Panc1 (cell line): ENCODE data around the gene UPB1. TPM values are rescaled to one million over a fixed set of nuclear protein-coding genes. Genes with fewer than 3 reads are reported as not detected.

Source experiments
- ATAC-seq: fragments of 200-7000 bp; cut with Tn5 transposase; 2 replicates; pipeline ENCODE4 v1.9.1; 2020; ENCODE audit warnings: mild to moderate bottlenecking, moderate library complexity
- BruUV-seq: library from RNA; stranded (reverse); fragments of 400-500 nt; replicated peaks from 2 replicates; lab custom pipeline; 2021; lab: Mats Ljungman, UMichigan
- CTCF ChIA-PET: fragments of 300-600 bp; sonication (Branson Sonifier 250); formaldehyde crosslinking; loops from one replicate; lab custom pipeline; 2022; ENCODE audit warnings: antibody characterized with exemption; lab: Charles Lee
- POLR2A ChIA-PET: fragments of 300-600 bp; sonication (Branson Sonifier 250); formaldehyde crosslinking; loops from one replicate; lab custom pipeline; 2022; ENCODE audit warnings: antibody characterized with exemption; lab: Charles Lee
- DNase-seq: peaks from one replicate; pipeline ENCODE4 v3.0.0-alpha.2; 2010; ENCODE audit warnings: low read depth, low spot score
- H3K27ac ChIP-seq: 2 replicates; pipeline ENCODE4 v1.5.1; 2011; ENCODE audit warnings: mild to moderate bottlenecking, low read length, inconsistent platforms
- H3K27me3 ChIP-seq: fragments of 200-500 bp; sonication (Bioruptor generic); 2 replicates; pipeline ENCODE4 v1.6.0; 2014; ENCODE audit warnings: low read length, inconsistent platforms; ENCODE audit not compliant: control insufficient read depth, insufficient read depth
- H3K36me3 ChIP-seq: fragments of 200-500 bp; sonication (Bioruptor generic); 2 replicates; pipeline ENCODE4 v1.5.1; 2014; ENCODE audit warnings: inconsistent platforms, mild to moderate bottlenecking, low read length, moderate library complexity; ENCODE audit not compliant: control insufficient read depth, insufficient read depth
- H3K4me1 ChIP-seq: 2 replicates; pipeline ENCODE4 v1.5.1; 2011; ENCODE audit warnings: inconsistent platforms, mild to moderate bottlenecking, low read length, moderate library complexity; ENCODE audit not compliant: control insufficient read depth, insufficient read depth
- H3K4me3 ChIP-seq, 2 experiments: 2 replicates each; pipeline ENCODE4 v1.5.1; 2011 to 2012; ENCODE audit warnings: low read depth in 2 of 2, low read length in 2 of 2, mild to moderate bottlenecking in 2 of 2, inconsistent platforms in 1 of 2, moderate library complexity in 1 of 2
- H3K9me3 ChIP-seq: fragments of 200-500 bp; sonication (Bioruptor generic); 2 replicates; pipeline ENCODE4 v1.5.1; 2014; ENCODE audit warnings: low read depth, mild to moderate bottlenecking, inconsistent platforms, low read length, moderate library complexity; ENCODE audit not compliant: control insufficient read depth, insufficient read depth
- CTCF ChIP-seq: fragments of 450-650 bp; IDR thresholded peaks from 2 replicates; pipeline ENCODE4 v1.5.1; 2017; ENCODE audit warnings: mild to moderate bottlenecking
- POLR2AphosphoS5 ChIP-seq: IDR thresholded peaks from 2 replicates; pipeline ENCODE4 v1.6.1; 2012; ENCODE audit warnings: mild to moderate bottlenecking, low read depth, low read length, moderate library complexity
- REST ChIP-seq, 2 experiments: IDR thresholded peaks; 2 replicates each; pipeline ENCODE4 v1.6.1; 2011 to 2012; ENCODE audit warnings: low read depth in 2 of 2, control low read depth in 1 of 2, low read length in 1 of 2, mild to moderate bottlenecking in 1 of 2, moderate library complexity in 1 of 2; ENCODE audit not compliant: insufficient read depth in 1 of 2
- SIN3A ChIP-seq: IDR thresholded peaks from 2 replicates; pipeline ENCODE4 v1.6.1; 2012; ENCODE audit warnings: low read depth, mild to moderate bottlenecking, low read length, moderate library complexity, borderline replicate concordance; ENCODE audit not compliant: insufficient read depth
- TCF7L2 ChIP-seq: IDR thresholded peaks from 2 replicates; pipeline ENCODE4 v1.6.1; 2011; ENCODE audit warnings: mild to moderate bottlenecking, low read depth, low read length, inconsistent platforms
- in situ Hi-C: cut with HindIII; loops from 2 replicates; pipeline ENCODE4 v1.10.0; 2016; ENCODE audit warnings: low sequenced_read_pairs, low pct_unique_long_range_greater_than_20kb
- intact Hi-C: fragments of 100-400 bp; cut with micrococcal nuclease; formaldehyde crosslinking; loops from one replicate; pipeline ENCODE4 v1.10.0; 2022; ENCODE audit not compliant: unreplicated experiment
- total RNA-seq: library from RNA; stranded (reverse); gene quantifications from one replicate; pipeline ENCODE4 v1.2.1, GENCODE V29; 2021; ENCODE audit not compliant: unreplicated experiment

UPB1 gene
- total RNA-seq, 1 experiment from 2014 or later, result 0.10 TPM

- ChIA-PET POLR2A (no interaction called here), CTCF (no interaction called here)
- intact Hi-C loops, result no loop called here
- ATAC-seq, result no peak
- H3K9me3 ChIP-seq, result no peaks in the 10 kb centered on the region
- no peak overlapping the region for H3K27ac ChIP-seq
- no peak for DNase-seq
- TF ChIP-seq CTCF, result no peak
- TF ChIP-seq TCF7L2, result no peak
- no peak for TF ChIP-seq REST (IDR thresholded peaks at IDR 0.05; ENCODE audit: insufficient read depth in 1 of 2, low read depth in 2 of 2, low read length in 1 of 2)
- no TSS peak for BruUV-seq
- in situ Hi-C loops, result no loop called here
- H3K4me1 ChIP-seq, result peaks cover 8% of the 10 kb centered on the region; the same call in 1 of the 2 replicates
- H3K27me3 ChIP-seq, result no peaks in the 10 kb centered on the region
- no peak overlapping the region for H3K4me3 ChIP-seq
- H3K36me3 ChIP-seq, result no peaks in the 10 kb centered on the region
Measured at GRCh38 chr22:24465566-24465965, 29.6 kb upstream of the UPB1 start.

GRCh38 chr22:24465975-24466374 is 29.2 kb upstream of the UPB1 start:
- in situ Hi-C loops (no loop called here), intact Hi-C loops (no loop called here)
- no peaks in the 10 kb centered on the region for H3K36me3 ChIP-seq
- no peak overlapping the region for H3K4me3 ChIP-seq
- H3K9me3 ChIP-seq, result no peaks in the 10 kb centered on the region
- ChIA-PET CTCF (no interaction called here), POLR2A (no interaction called here)
- H3K4me1 ChIP-seq, result peaks cover 8% of the 10 kb centered on the region; the same call in 1 of the 2 replicates
- no peak overlapping the region for H3K27ac ChIP-seq
- DNase-seq (no peak), ATAC-seq (no peak)
- H3K27me3 ChIP-seq, result no peaks in the 10 kb centered on the region
- TF ChIP-seq POLR2AphosphoS5 (no peak), CTCF (no peak), SIN3A (no peak), TCF7L2 (no peak), REST (IDR thresholded peaks at IDR 0.05; ENCODE audit: insufficient read depth in 1 of 2, low read depth in 2 of 2, low read length in 1 of 2) (no peak)
- BruUV-seq, result no TSS peak
